Umbilical cord (tissue), 2 donors: ENCODE results near the gene CPEB1. TPM values are rescaled to one million over a fixed set of nuclear protein-coding genes. Genes with fewer than 3 reads are reported as not detected.
A peak's percentile ranks its signal among the peaks of the same experiment; 100 is the strongest.

Source experiments
- DNase-seq: peaks from one replicate; pipeline ENCODE4 v3.0.0-alpha.2; 2015; ENCODE audit warnings: low spot score
- total RNA-seq: library from RNA; depleted of rRNA; stranded (reverse); fragments of >200 nt; gene quantifications from one replicate; pipeline ENCODE4 v1.2.3, GENCODE V29; 2014; ENCODE audit warnings: low replicate concordance; ENCODE audit not compliant: insufficient read depth

The CPEB1 gene
- total RNA-seq, 1 donor from 2014 or later: 9.9 TPM

DNA sequence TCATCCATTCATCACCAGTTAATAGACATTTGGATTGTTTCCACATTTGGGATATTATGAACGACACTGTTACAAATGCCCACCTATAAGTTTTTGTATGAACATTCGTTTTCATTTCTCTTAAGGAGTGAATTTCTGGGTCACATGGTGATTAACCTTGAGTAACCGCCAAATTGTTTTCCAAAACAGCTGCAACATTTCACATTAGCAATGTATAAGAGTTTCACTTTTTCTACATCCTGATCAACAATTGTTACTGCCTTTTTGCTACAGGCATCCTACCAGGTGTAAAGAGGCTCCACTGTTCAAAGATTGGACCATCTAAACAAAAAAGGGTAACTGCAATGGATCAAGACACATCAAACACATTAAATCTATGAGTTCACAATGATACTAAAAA, 52.0 kb downstream of the CPEB1 start:
- DNase-seq: no peak

DNA sequence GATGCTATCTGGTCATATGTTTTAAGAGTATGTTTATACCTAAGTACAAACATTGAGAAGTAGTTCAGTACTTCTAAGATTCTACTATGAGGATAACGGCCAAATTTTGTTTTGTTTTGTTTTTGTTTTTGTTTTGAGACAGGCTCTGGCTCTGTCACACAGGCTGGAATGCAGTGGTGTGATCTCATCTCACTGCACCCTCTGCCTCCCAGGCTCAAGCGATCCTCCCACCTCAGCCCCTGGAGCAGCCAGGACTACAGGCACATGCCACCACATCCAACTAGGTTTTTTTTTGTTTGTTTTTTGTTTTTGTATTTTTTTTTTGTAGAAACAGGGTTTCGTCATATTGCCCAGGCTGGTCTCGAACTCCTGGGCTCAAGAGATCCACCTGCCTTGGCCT, 59.4 kb downstream of the CPEB1 start:
- no peak for DNase-seq

DNA sequence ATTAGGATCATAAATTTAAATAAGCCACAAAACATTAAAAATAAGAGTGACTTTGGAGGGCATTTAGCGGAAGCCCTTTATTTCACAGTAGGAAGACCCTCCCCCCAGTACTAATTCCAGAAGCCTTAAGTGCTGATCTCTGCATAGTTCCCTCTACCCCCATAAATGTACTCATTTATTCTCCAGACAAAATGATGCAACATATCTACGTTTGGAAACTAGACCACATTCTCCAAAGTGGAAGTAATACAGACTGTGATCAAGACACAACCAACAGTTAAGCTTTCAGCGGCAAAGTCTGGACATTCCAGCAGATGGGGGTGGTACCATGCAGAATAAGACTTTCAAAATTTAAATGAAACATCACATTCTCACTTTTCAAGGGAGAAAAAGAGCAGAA, 62.1 kb downstream of the CPEB1 start:
- DNase-seq: peak; percentile 32

DNA sequence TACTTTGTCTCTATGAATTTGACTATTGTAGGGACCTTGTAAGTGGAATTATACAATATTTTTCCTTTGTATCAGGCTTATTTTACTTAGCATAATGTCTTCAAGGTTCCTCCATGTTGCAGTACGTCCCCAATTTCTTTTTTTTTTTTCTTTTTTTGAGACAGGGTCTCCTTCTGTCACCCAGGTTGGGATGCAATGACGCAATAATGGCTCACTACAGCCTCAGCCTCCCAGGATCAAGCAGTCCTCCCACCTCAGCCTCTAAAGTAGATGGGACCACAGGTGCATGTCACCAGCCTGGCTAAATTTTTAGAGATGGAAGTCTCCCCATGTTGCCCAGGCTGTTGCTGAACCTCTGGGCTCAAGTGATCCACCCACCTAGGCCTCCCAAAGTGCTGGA, 66.5 kb downstream of the CPEB1 start:
- no peak for DNase-seq

DNA sequence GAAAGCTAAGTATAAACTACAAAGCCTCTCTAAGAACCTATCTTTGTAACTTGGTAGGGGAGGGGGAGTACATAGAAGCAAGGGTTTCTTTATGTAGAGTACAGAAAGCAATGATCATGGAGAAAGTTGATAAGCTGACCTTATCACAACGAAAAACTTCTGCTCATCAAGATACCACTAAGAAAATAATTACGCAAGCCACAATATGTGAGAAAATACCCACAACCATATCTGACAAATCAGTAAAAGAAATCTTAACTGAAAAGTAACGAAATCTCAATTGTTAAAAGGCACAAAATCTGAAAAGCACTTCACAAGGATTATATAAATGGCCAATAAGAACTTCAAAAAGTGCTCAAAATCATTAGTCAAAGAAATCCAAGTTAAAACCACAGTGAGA, 71.8 kb downstream of the CPEB1 start:
- no peak for DNase-seq

DNA sequence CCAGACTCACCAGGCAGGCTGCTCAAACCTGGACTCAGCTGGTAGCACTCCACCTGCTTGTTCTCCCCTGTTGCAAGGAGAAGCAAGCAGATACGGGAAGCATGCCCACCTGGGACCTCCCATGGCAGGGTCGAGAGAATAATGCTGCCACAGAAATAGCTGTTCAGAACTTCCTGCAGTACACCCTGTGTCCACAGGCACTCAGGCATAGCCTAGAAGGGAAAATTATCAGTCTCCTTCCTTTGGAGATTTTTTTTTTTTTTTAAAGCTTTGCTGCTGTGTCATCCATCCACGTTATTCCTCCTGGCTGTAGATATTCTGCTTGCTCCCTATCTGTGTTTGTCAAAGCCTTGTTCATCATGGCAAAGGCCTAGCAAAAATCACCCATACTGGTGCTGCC, 74.2 kb downstream of the CPEB1 start:
- DNase-seq: no peak

DNA sequence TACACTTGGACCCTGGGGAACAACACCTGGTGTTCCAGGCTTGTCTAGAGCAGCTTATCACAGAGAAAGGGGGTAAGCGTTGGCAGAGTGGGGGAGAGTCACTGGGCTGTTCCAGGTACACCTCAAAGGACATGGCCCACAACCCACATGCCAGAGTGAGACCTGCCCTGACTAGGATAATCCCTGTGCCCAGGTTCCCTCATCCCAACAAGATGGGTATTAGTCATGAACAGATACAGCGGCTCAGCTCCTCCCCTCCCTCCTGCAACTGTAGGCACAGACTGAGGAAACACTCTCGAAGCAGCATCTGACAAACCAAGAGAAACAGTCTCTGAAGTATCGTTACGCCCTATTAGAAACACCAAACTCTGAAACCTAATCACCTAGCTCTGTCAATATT, 74.9 kb downstream of the CPEB1 start:
- DNase-seq: peak; percentile 47

DNA sequence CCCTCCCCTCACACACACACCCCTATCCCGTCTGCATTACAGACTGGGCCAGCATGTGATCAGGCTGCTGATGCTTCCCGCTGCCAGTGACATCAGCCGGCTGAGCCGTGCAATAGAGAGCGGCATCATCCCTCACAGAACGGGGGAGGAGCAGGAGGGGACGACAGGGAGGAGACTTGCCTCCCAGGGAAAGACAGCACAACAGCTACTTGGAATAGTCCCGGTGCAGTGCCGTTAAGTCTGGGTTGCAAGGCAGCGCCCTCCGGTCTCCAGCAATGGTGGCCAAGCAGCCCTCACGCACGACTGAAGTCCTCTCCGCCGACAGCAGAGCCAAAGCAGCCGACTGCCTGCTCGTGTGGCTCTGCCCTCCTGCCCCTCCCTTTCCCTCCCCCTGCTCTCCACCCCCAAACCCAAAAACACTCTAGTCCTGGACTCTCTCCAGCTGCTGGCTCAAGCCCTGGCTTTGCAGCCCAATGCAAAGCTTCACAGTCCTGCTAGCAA, 75.4 kb downstream of the CPEB1 start:
- DNase-seq: peak; percentile 92

DNA sequence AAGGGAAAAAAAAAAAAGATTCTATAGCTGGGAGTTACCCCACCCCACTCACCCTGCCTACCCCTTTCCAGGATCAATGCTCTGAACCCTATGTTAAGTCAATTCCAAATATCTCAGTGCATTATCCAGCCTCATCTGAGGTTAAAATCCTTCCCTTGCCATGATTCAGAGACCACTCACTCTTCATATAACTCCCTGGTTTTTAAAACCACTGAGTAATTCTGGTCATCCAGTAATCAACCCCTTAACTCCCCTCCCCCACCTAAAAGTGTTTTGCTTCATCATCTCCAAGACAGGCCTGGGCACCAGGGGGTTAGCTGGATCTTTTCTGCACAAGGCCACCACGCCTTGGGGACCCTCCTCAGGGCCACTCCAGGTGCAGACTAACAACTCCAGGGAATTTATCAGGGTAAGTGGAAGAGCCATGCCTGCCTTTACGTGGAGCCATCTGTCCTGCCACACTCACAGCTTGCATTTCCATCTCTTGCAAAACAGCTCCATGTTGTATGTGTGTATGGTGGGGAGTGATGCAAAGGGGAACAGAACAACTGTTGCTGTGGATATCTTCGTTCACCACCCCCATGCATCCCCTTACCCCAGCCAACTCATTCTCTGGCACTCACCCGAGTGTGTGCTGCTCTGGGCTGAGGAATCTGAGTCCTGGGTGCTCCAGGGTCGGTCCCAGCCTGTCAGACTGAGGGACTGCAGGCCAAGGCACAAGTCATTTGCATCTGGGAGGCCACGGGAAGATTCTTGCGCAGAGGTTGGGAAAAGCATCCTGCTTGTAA, 76.2 kb downstream of the CPEB1 start:
- DNase-seq: no peak

DNA sequence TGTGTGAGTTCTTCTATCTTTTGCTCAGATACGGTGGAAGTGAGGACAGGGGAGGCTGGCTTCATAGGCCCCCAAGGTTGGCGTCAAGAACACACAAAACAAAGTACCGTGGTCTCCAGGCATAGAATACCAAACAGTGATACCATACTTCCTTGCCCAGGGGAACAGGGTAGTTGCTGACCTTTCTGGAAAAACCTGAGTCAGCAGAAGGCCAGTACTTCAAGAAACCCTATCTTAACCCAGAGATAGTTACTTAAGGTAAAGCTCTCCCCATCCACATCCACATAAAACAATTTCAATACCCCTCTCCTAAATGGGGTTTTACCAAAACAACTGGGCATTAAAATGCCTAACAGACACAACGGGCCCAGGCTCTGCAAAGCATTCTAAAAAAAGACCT, 77.3 kb downstream of the CPEB1 start:
- DNase-seq: no peak

DNA sequence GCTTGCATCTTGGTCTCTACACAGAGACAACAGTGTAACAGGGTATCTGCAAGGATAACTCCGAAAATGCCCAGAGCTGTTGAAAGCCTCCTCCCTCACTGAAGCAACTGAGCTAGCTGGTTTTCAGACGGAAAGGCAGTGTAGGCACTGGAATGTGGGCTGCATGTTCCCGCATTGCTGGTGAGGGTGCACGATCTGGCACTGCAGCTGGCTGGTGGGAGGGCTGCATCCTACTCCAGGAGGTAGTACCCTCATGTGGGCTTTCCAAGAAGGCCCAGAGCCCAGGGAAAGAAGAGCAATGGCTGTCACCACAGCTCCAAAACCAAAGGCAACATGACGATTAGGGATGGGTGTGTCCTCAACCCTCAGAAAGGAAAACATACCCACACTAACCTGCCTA, 78.2 kb downstream of the CPEB1 start:
- DNase-seq: no peak

DNA sequence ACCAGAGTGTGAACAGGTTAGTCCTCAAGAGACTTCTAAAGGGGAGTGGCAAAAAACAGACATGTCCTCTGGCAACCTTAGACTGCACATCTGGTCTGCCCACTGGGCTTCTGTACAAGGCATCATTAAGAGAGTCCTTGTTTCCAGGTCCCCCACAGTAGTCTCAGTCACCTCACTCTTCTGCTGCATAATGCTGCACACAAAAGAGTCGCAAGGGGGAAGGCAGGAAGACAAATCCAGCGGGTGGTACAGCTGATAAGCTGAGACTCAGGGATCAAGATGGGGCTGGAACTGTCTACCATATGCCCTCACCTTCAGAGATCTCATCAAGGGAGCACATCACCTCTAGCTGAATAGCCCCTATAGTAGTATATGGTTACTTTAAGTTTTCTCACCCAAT, 79.5 kb downstream of the CPEB1 start:
- no peak for DNase-seq

DNA sequence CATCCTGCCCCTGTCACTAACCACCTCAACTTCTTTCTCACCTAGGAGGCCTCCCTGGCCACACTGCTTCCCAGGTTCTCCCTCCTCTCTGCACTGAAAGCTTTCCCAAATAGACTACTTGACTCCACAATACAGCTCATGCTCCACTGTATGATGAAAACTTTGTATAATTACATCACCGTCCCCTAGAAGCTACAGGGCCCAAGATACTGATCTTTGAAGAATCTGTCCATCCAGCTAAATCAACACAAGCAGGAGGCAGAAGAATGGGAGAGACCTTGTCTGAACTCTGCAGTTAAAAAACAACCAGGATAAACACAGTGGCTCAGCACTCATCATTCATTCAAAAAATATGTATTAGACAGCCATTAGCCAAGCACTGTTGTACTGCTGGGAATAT, 80.5 kb downstream of the CPEB1 start:
- no peak for DNase-seq

DNA sequence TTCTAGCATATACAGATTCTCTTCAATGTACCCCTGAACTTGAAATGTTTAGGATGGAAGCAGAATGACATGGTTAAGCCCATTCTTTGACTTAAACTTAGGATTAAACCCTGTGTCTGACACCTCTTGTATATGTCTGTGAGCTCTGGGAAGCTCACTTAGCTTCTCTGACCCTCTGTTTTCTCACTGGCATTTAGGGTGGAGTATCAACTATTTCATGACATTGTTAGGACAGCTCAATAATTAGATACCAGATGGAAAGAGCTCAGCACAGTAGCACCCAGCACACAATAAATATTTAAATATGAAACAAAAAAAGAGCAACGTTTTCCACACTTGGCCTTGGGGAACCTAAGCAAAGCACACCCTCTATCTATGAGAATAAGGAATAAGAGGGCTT, 88.7 kb downstream of the CPEB1 start:
- DNase-seq: no peak

DNA sequence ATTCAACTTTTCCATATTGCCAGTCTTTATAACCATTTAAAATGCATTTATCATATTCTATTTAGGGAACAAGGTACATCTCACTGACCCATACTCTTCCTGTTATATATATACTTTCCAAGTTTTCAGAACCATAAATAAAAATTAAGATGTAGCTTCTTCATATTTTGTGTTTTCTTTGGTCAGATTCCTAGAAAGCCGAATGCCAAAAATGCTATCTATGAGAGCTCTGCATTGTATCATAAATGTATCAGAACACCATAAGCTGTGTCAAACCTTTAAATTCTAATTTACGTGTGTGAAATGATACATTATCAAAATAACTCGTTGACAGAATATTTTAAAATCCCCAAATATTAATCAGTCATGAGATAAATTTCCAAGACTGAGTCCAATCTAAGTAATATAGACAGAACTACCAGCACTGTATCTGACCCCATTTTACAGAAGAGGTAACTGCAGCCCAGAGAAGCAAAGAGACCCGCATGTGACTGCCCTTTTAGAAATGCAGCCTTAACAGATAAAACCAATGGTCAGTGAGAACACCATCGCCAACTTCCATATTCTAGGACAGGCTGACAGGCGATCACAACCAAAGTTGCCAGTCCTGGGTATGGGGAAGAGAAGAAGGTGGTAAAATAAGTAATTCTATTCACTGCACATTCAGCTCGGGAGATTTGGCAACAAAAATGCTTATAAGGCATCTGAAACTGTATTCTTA, 90.7 kb downstream of the CPEB1 start:
- DNase-seq: no peak

DNA sequence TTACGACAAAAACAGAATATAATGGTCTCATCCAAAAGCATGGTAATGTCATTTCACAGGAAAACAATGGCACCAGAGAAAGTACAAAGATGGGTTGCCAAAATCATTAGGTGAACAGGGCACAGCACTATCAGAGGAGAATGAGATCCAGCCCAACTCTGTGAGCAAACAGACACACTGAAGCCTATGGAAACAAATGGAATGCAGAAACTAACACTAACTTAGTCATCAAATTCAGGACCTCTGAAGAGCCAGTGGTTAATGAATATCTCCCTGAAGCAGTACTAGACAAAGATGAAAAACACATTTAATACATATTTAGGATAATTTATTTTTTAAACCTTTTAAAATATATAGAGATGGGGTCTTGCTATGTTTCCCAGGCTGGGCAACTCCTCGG, 92.3 kb downstream of the CPEB1 start:
- DNase-seq: no peak

DNA sequence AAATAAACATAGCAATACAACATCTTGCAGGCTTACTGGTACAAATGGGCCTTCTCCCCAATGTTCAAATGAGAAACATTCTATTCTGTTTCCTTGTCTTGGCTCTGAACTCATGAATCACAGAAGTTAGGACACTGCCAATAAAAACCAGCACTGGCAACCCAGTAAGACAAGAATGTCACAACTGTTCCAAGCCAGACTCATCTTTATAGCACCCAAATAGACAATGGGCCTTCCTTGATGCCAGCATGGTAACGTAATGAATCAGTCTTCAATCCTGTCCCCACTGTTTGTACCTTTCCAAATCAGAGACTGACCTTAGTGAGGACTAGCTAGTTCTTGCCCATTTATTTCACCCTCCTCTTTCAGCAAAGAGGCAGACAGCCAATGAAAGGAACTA, 92.8 kb downstream of the CPEB1 start:
- DNase-seq: no peak

DNA sequence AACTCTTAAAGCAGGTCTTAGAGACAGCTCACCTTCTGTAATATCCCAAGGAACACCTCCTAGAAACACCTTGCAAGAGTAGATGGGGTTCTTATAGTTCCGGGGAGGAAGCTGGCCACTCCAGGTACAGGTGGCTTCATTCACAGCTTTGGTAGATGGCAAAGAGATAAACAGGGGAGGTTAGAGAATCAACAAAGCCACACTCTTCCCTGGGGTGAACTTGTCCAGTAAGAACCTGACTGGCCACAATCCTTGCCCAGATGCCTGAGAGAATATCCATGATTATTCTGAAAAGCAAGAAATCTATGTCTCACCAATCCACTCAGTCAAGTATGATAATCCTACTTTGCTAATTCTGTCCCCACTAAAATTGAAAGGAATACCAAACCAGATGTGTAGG, 93.3 kb downstream of the CPEB1 start:
- DNase-seq: no peak

DNA sequence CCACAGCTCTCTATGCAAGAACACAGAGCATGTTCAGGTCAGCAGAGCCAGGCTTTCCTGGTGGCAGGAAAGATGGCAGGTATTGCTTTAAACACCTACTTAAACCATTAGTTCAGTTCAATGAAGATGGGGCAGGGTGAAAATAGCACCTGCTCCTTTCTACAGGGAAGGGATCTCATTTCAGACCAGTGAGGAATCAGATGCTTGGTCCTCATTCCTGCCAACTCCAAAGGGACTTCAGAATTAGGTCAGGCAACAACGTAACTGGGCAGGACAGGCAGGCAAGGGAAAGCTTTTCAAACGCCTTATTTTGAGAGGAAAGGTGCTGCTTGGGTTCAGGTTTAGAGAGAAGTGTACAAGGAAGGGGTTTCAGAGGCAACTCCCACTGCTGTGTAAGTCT, 94.3 kb downstream of the CPEB1 start:
- DNase-seq: no peak

DNA sequence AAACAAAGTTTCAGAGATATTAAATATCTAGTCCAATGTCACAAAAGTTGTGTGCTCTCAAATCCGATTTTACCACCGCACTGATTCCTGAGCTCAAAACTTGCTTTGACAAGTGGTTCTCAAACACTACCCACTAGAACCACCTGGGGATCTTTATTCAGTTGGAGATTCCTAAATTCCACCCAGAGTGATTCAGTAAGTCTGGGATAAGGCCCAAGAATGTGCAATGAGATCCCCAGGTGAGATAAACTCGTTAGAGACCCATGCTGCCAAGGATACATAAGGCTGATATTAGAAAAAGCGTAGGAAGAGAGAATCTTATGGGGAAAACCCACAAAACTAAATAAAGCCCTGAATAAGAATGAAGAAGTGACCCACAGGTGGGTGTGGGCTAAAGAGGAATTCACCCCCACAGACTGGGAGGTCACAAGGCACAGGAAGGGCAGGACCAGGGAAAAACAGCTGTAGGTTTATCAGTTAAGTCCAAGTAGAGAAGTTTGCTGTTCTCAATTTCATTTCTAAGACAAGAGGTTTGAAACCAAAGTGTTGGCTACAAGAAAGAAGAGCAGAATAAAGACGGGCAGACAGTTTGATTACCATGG, 95.4 kb downstream of the CPEB1 start:
- DNase-seq: no peak

DNA sequence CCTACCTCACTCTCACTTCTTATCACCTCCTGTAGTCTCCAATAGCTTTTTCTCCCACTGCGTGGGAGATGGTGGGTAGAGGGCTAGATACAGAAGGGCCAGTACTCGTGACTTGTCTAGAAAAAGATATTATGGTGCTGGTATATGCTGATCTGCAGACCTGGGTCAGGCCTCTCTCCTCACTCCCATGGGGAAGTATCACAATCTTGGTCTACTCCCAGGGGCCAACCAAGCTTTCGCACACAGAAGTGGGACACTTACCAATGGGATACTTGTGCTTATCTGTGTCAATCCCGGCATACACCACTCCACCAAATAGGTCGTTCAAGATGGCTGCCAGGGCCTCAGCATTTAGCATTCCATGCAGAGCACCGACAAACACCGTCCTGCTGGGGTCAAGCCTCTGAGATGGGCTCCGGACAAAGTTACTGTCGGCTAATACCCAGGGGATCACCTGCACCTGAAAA, 97.9 kb downstream of the CPEB1 start:
- no peak for DNase-seq

DNA sequence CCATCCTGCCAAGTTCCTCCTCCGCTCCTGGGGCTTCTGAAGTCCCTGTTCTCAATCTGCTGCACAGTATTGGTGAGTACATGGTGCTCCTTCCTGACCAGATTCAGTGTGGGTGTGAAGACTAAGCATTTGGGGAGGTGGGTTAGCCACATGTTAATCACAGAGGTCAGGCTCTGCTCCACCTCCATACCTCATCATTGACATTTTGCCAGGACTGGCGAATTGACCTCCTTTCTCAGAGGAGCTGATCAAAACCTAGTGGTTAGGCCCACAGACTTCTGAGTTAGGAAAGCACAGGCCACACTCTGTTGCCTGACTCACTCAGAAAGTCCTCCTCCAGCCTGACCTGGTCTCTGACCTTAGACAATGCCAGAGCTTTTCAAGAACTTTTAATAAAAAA, 98.5 kb downstream of the CPEB1 start:
- no peak for DNase-seq

DNA sequence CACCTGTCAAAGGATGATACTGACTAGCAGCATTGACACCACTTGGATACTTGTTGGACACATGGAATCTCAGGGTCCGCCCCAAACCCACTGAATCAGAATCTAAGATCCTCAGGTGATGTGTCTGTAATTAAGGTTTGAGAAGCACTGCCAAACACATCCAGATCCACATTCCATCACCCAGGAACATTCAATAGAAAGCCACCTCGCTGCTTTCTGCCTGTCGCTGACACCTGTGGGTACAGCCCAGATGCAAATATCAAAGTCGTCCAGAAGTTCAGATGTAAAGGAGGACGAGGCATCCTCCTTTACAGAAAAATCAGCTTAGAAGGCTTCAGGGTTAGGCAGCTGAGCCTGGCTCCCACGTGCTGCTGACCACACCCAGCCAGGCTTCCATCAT, 101.7 kb downstream of the CPEB1 start:
- no peak for DNase-seq
